ENCODE measurements around the gene ARPP19. TPM values are rescaled to one million over a fixed set of nuclear protein-coding genes. Genes with fewer than 3 reads are reported as not detected.

Gene ARPP19
- polyA plus RNA-seq, 1 donor from 2014 or later: 254 TPM

GRCh38 chr15:52584414-52584813, 15.6 kb upstream of the ARPP19 start:
- Histone ChIP-seq H2AFZ (ENCODE audit: low read depth, low read length) (no peak overlapping the region), H3K79me2 (replicated peaks; ENCODE audit: insufficient read depth, low read length) (no peaks in the 10 kb centered on the region), H4K20me1 (ENCODE audit: insufficient read depth) (no peaks in the 10 kb centered on the region), H3F3A (ENCODE audit: insufficient read depth, low read length, poor library complexity, severe bottlenecking) (no peaks in the 10 kb centered on the region), H3K27ac (ENCODE audit: low read length) (no peak overlapping the region), H3K4me3 (ENCODE audit: low read length) (no peak overlapping the region), H3K36me3 (ENCODE audit: insufficient read depth, low read length) (no peaks in the 10 kb centered on the region), H3K4me2 (ENCODE audit: low read length) (no peak overlapping the region), H3K9ac (ENCODE audit: low read length) (no peak overlapping the region), H3K27me3 (ENCODE audit: insufficient read depth, low read depth, low read length) (no peaks in the 10 kb centered on the region), H3K9me3 (ENCODE audit: low read length) (no peaks in the 10 kb centered on the region), H3K9me2 (ENCODE audit: insufficient read depth, low read length) (no peaks in the 10 kb centered on the region)
- no peak for TF ChIP-seq MXI1 (conservative IDR thresholded peaks at IDR 0.05; ENCODE audit: poor library complexity, severe bottlenecking)
- TF ChIP-seq CTCF (IDR thresholded peaks at IDR 0.05; ENCODE audit: poor library complexity, severe bottlenecking): no peak
- no peak for TF ChIP-seq RAD21 (conservative IDR thresholded peaks at IDR 0.05)
- TF ChIP-seq REST (IDR thresholded peaks at IDR 0.05; ENCODE audit: borderline replicate concordance): no peak
- TF ChIP-seq SMC3 (conservative IDR thresholded peaks at IDR 0.05; ENCODE audit: poor library complexity): no peak
- no peak for TF ChIP-seq EZH2 (IDR thresholded peaks at IDR 0.05; ENCODE audit: borderline replicate concordance, insufficient read depth, low read length, poor library complexity, severe bottlenecking)
- TF ChIP-seq EP300 (conservative IDR thresholded peaks at IDR 0.05; ENCODE audit: poor library complexity, severe bottlenecking): no peak
- no peak for TF ChIP-seq POLR2AphosphoS5 (IDR thresholded peaks at IDR 0.05)
- TF ChIP-seq TAF1 (IDR thresholded peaks at IDR 0.05; ENCODE audit: low read depth): no peak

DNA sequence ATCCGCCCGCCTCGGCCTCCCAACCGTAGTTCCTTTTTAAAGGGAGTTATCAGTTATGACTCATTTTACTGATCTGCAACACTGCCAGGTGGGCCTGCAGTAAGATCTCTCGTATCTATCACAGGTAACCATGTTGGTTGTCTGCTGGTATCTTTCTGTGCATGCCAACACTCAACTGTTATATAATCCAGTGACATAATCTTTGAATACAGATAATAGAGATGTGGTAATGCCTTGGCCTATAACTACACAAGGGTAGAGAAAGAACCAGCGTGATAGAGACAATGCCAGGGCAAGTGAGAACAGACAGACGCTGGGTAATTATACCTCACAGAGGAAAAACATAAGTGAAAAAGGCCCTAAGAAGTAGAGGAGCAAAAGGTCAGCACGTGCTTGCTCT, 11.0 kb upstream of the ARPP19 start:
- Histone ChIP-seq H3K4me2 (ENCODE audit: low read length) (no peak overlapping the region), H3K4me3 (ENCODE audit: low read length) (no peak overlapping the region)
- TF ChIP-seq MXI1 (conservative IDR thresholded peaks at IDR 0.05; ENCODE audit: poor library complexity, severe bottlenecking) (no peak), TAF1 (IDR thresholded peaks at IDR 0.05; ENCODE audit: low read depth) (no peak), EP300 (conservative IDR thresholded peaks at IDR 0.05; ENCODE audit: poor library complexity, severe bottlenecking) (no peak), EZH2 (IDR thresholded peaks at IDR 0.05; ENCODE audit: borderline replicate concordance, insufficient read depth, low read length, poor library complexity, severe bottlenecking) (no peak), RAD21 (conservative IDR thresholded peaks at IDR 0.05) (no peak), REST (IDR thresholded peaks at IDR 0.05; ENCODE audit: borderline replicate concordance) (no peak), SMC3 (conservative IDR thresholded peaks at IDR 0.05; ENCODE audit: poor library complexity) (no peak), CTCF (IDR thresholded peaks at IDR 0.05; ENCODE audit: poor library complexity, severe bottlenecking) (no peak)

More for the DNA sequence above, 11.0 kb upstream of the ARPP19 start:
- Histone ChIP-seq H4K20me1 (ENCODE audit: insufficient read depth) (no peaks in the 10 kb centered on the region), H3K27me3 (ENCODE audit: insufficient read depth, low read depth, low read length) (no peaks in the 10 kb centered on the region), H3F3A (ENCODE audit: insufficient read depth, low read length, poor library complexity, severe bottlenecking) (no peaks in the 10 kb centered on the region), H3K9me2 (ENCODE audit: insufficient read depth, low read length) (no peaks in the 10 kb centered on the region), H3K9me3 (ENCODE audit: low read length) (no peaks in the 10 kb centered on the region), H2AFZ (ENCODE audit: low read depth, low read length) (no peak overlapping the region), H3K79me2 (replicated peaks; ENCODE audit: insufficient read depth, low read length) (no peaks in the 10 kb centered on the region), H3K9ac (ENCODE audit: low read length) (no peak overlapping the region), H3K36me3 (ENCODE audit: insufficient read depth, low read length) (no peaks in the 10 kb centered on the region), H3K27ac (ENCODE audit: low read length) (no peak overlapping the region)
